HCT116 (cell line): ENCODE results near the gene SDK2. TPM values are rescaled to one million over a fixed set of nuclear protein-coding genes. Genes with fewer than 3 reads are reported as not detected.

ENCODE experiments used
- ATAC-seq: fragments of 200-7000 bp; cut with Tn5 transposase; 2 replicates; pipeline ENCODE4 v1.9.1; 2020; ENCODE audit warnings: mild to moderate bottlenecking, moderate library complexity
- BruUV-seq: library from RNA; stranded (reverse); fragments of 400-500 nt; replicated peaks from 2 replicates; lab custom pipeline; 2021; lab: Mats Ljungman, UMichigan
- CTCF ChIA-PET: fragments of 300-600 bp; sonication (Branson Sonifier 250); formaldehyde crosslinking; loops from one replicate; lab custom pipeline; 2021; ENCODE audit warnings: antibody characterized with exemption; lab: Charles Lee
- POLR2A ChIA-PET: fragments of 300-600, 350-600 bp; sonication (Branson Sonifier 250); formaldehyde crosslinking; loops from one replicate; lab custom pipeline; 2021; ENCODE audit warnings: antibody characterized with exemption; lab: Charles Lee
- RAD21 ChIA-PET, 2 experiments: fragments of 300-600 bp; sonication (Branson Sonifier 250); formaldehyde crosslinking; loops; one replicate each; lab custom pipeline; 2023; ENCODE audit warnings: low total read pairs in 2 of 2; ENCODE audit not compliant: uncharacterized antibody in 2 of 2, unreplicated experiment in 2 of 2, low non-redundant PET in 1 of 2; lab: Charles Lee
- DNase-seq: peaks from one replicate; pipeline ENCODE4 v3.0.0-alpha.2; 2010; ENCODE audit warnings: low read depth, low spot score
- H2AFZ ChIP-seq: fragments of 200-600 bp; shearing (Covaris generic), sonication (generic); 2 replicates; pipeline ENCODE4 v1.6.1; 2017; ENCODE audit warnings: low read depth, mixed run types, mixed read lengths, antibody characterized with exemption, low read length; ENCODE audit not compliant: poor library complexity, severe bottlenecking
- H3K27ac ChIP-seq: 2 replicates; pipeline ENCODE4 v1.5.1; 2012; ENCODE audit warnings: low read depth, low read length
- H3K27me3 ChIP-seq: fragments of 200-600 bp; sonication (generic); 2 replicates; pipeline ENCODE4 v1.6.1; 2016; ENCODE audit warnings: mixed run types, low read length, mixed read lengths; ENCODE audit not compliant: insufficient read depth
- H3K36me3 ChIP-seq, 2 experiments: fragments of 200-500 bp in 1 of 2; fragments of 200-600 bp in 1 of 2; sonication (Bioruptor generic) in 1 of 2; sonication (generic) in 1 of 2; 2 replicates each; pipeline versions ENCODE4 v1.5.1 to v1.6.1; 2014 to 2016; ENCODE audit warnings: low read length in 2 of 2, inconsistent platforms in 1 of 2, mixed read lengths in 1 of 2, mixed run types in 1 of 2; ENCODE audit not compliant: insufficient read depth in 2 of 2, control insufficient read depth in 1 of 2
- H3K4me1 ChIP-seq, 2 experiments: fragments of 200-600 bp in 1 of 2; sonication (generic) in 1 of 2; 2 replicates each; pipeline versions ENCODE4 v1.5.1 to v1.6.1; 2012 to 2017; ENCODE audit warnings: low read length in 2 of 2, inconsistent platforms in 1 of 2, mild to moderate bottlenecking in 1 of 2, mixed read lengths in 1 of 2, mixed run types in 1 of 2, moderate library complexity in 1 of 2; ENCODE audit not compliant: insufficient read depth in 2 of 2, control insufficient read depth in 1 of 2
- H3K4me2 ChIP-seq: fragments of 200-600 bp; sonication (generic); 2 replicates; pipeline ENCODE4 v1.6.1; 2017; ENCODE audit warnings: mixed run types, low read length, mixed read lengths
- H3K4me3 ChIP-seq, 2 experiments: fragments of 200-600 bp in 1 of 2; sonication (generic) in 1 of 2; replicated peaks in 1 of 2; 2 replicates each; pipeline ENCODE4 v1.5.1; 2011 to 2016; ENCODE audit warnings: low read length in 2 of 2, control low read depth in 1 of 2, low read depth in 1 of 2, mild to moderate bottlenecking in 1 of 2, mixed read lengths in 1 of 2, mixed run types in 1 of 2
- H3K79me2 ChIP-seq: fragments of 200-600 bp; sonication (generic); 2 replicates; pipeline ENCODE4 v1.6.1; 2017; ENCODE audit warnings: mild to moderate bottlenecking, mixed run types, low read length, moderate library complexity, mixed read lengths; ENCODE audit not compliant: insufficient read depth
- H3K9ac ChIP-seq: fragments of 200-600 bp; sonication (generic); 2 replicates; pipeline ENCODE4 v1.6.1; 2016; ENCODE audit warnings: low read length, mixed read lengths
- H3K9me2 ChIP-seq: fragments of 200-600 bp; sonication (generic), shearing (Covaris generic); 2 replicates; pipeline ENCODE4 v1.6.1; 2017; ENCODE audit warnings: mixed run types, mild to moderate bottlenecking, moderate library complexity; ENCODE audit not compliant: insufficient read depth
- H3K9me3 ChIP-seq, 2 experiments: fragments of 200-500 bp in 1 of 2; fragments of 200-600 bp in 1 of 2; sonication (Bioruptor generic) in 1 of 2; sonication (generic) in 1 of 2; 2 replicates each; pipeline ENCODE4 v1.6.1; 2014 to 2017; ENCODE audit warnings: low read length in 2 of 2, mixed read lengths in 2 of 2, inconsistent platforms in 1 of 2, low read depth in 1 of 2, mild to moderate bottlenecking in 1 of 2, mixed run types in 1 of 2, moderate library complexity in 1 of 2; ENCODE audit not compliant: control insufficient read depth in 1 of 2, insufficient read depth in 1 of 2
- H4K20me1 ChIP-seq: fragments of 200-600 bp; sonication (generic), shearing (Covaris generic); 2 replicates; pipeline ENCODE4 v1.6.1; 2017; ENCODE audit warnings: mixed run types, mild to moderate bottlenecking, moderate library complexity; ENCODE audit not compliant: insufficient read depth
- CEBPB ChIP-seq: IDR thresholded peaks from 2 replicates; pipeline ENCODE4 v1.6.1; 2012; ENCODE audit warnings: low read depth
- ELF1 ChIP-seq: IDR thresholded peaks from 2 replicates; pipeline ENCODE4 v1.6.1; 2012; ENCODE audit warnings: low read depth, borderline replicate concordance
- EZH2phosphoT487 ChIP-seq: fragments of 200-600 bp; IDR thresholded peaks from 2 replicates; pipeline ENCODE4 v1.6.1; 2018; ENCODE audit warnings: antibody characterized with exemption, borderline replicate concordance
- POLR2A ChIP-seq: IDR thresholded peaks from 2 replicates; pipeline ENCODE4 v1.7.0; 2011; ENCODE audit warnings: borderline replicate concordance; ENCODE audit not compliant: insufficient read depth, insufficient read length; ENCODE audit errors: extremely low read depth
- POLR2AphosphoS5 ChIP-seq: IDR thresholded peaks from 2 replicates; pipeline ENCODE4 v1.6.1; 2011; ENCODE audit warnings: mild to moderate bottlenecking, low read depth, low read length, moderate library complexity
- SIN3A ChIP-seq: IDR thresholded peaks from 2 replicates; pipeline ENCODE4 v1.6.1; 2012; ENCODE audit warnings: low read depth
- SP1 ChIP-seq: IDR thresholded peaks from 2 replicates; pipeline ENCODE4 v1.6.1; 2012; ENCODE audit warnings: low read depth
- SRF ChIP-seq: IDR thresholded peaks from 2 replicates; pipeline ENCODE4 v1.6.1; 2012; ENCODE audit warnings: low read depth
- TCF7L2 ChIP-seq: IDR thresholded peaks from 2 replicates; pipeline ENCODE4 v1.7.0; 2011; ENCODE audit warnings: borderline replicate concordance, inconsistent platforms; ENCODE audit not compliant: insufficient read depth, insufficient read length; ENCODE audit errors: extremely low read depth
- ZFX ChIP-seq: fragments of 450-650 bp; IDR thresholded peaks from 2 replicates; pipeline ENCODE4 v1.6.1; 2017
- intact Hi-C: fragments of 100-400 bp; cut with micrococcal nuclease; formaldehyde crosslinking; loops from 2 replicates; pipeline ENCODE4 v1.10.0; 2022
- total RNA-seq: library from RNA; stranded (reverse); gene quantifications from one replicate; pipeline ENCODE4 v1.2.1, GENCODE V29; 2021; ENCODE audit not compliant: unreplicated experiment
- TF ChIP-seq, protein P1 (sequence below): IDR thresholded peaks from 2 replicates; pipeline ENCODE4 v1.6.1; 2011; ENCODE audit warnings: mild to moderate bottlenecking, low read length, moderate library complexity; ENCODE audit not compliant: insufficient replicate concordance; ENCODE audit errors: extremely low read depth
- TF ChIP-seq, protein P2 (sequence below), 3 experiments: fragments of 200-600 bp in 1 of 3; sonication (generic) in 1 of 3; IDR thresholded peaks in 2 of 3; conservative IDR thresholded peaks in 1 of 3; 2 replicates each; pipeline ENCODE4 v1.5.1; 2012 to 2017; ENCODE audit warnings: low read depth in 2 of 3, low read length in 2 of 3, antibody characterized with exemption in 1 of 3, borderline replicate concordance in 1 of 3, control low read depth in 1 of 3, mild to moderate bottlenecking in 1 of 3, mixed read lengths in 1 of 3, mixed run types in 1 of 3, moderate library complexity in 1 of 3; ENCODE audit not compliant: insufficient read depth in 1 of 3
- TF ChIP-seq, protein P3 (sequence below): IDR thresholded peaks from 2 replicates; pipeline ENCODE4 v1.6.1; 2012; ENCODE audit warnings: low read depth

Gene SDK2
- total RNA-seq, 1 experiment from 2014 or later: 0.10 TPM

DNA sequence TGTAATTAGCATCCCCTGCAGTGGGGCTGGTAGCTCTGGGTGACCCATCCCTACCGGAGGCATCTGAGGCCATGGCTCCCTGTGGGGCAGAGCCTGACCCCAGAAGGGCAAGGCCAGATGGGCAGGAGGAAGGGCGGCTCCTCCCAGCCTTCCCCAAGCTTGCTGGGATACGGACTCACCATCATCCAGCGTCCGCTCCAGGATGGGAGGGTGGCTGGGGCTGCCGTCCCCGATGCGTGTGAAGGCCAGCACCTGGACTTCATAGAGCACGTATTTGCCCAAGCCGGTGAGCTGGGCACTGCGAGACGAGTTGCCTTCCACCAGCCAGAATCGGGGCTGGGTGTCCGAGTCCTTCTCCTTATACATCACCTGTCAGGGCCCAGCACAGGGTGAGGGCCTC lies 250.9 kb downstream of the SDK2 start:
- Histone ChIP-seq H3K4me3 (no peak overlapping the region), H3K27ac (no peak overlapping the region), H3K27me3 (no peaks in the 10 kb centered on the region), H3K79me2 (no peaks in the 10 kb centered on the region), H3K4me2 (no peak overlapping the region), H3K4me1 (no peaks in the 10 kb centered on the region), H4K20me1 (no peaks in the 10 kb centered on the region), H3K9me2 (no peaks in the 10 kb centered on the region), H3K36me3 (no peaks in the 10 kb centered on the region), H3K9ac (no peak overlapping the region), H3K9me3 (no peaks in the 10 kb centered on the region), H2AFZ (no peak overlapping the region)
- POLR2A ChIA-PET: interaction anchor here (0.6 kb wide), 1 partner anchor 308 kb away, joined by 3 read pairs; no protein-coding TSS in a partner anchor
- no peak for ATAC-seq
- CTCF ChIA-PET: no interaction called here
- intact Hi-C loops: no loop called here
- TF ChIP-seq TCF7L2 (no peak), ELF1 (no peak), POLR2A (no peak), SIN3A (no peak), SP1 (no peak), POLR2AphosphoS5 (no peak), ZFX (no peak), SRF (no peak), EZH2phosphoT487 (no peak), CEBPB (no peak)
- TF ChIP-seq, protein P1, sequence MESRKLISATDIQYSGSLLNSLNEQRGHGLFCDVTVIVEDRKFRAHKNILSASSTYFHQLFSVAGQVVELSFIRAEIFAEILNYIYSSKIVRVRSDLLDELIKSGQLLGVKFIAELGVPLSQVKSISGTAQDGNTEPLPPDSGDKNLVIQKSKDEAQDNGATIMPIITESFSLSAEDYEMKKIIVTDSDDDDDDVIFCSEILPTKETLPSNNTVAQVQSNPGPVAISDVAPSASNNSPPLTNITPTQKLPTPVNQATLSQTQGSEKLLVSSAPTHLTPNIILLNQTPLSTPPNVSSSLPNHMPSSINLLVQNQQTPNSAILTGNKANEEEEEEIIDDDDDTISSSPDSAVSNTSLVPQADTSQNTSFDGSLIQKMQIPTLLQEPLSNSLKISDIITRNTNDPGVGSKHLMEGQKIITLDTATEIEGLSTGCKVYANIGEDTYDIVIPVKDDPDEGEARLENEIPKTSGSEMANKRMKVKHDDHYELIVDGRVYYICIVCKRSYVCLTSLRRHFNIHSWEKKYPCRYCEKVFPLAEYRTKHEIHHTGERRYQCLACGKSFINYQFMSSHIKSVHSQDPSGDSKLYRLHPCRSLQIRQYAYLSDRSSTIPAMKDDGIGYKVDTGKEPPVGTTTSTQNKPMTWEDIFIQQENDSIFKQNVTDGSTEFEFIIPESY: no peak
- TF ChIP-seq, protein P2, sequence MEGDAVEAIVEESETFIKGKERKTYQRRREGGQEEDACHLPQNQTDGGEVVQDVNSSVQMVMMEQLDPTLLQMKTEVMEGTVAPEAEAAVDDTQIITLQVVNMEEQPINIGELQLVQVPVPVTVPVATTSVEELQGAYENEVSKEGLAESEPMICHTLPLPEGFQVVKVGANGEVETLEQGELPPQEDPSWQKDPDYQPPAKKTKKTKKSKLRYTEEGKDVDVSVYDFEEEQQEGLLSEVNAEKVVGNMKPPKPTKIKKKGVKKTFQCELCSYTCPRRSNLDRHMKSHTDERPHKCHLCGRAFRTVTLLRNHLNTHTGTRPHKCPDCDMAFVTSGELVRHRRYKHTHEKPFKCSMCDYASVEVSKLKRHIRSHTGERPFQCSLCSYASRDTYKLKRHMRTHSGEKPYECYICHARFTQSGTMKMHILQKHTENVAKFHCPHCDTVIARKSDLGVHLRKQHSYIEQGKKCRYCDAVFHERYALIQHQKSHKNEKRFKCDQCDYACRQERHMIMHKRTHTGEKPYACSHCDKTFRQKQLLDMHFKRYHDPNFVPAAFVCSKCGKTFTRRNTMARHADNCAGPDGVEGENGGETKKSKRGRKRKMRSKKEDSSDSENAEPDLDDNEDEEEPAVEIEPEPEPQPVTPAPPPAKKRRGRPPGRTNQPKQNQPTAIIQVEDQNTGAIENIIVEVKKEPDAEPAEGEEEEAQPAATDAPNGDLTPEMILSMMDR (IDR thresholded peaks at IDR 0.05 in 2 of 3, conservative IDR thresholded peaks at IDR 0.05 in 1 of 3; ENCODE audit: borderline replicate concordance in 1 of 3, insufficient read depth in 1 of 3, low read depth in 2 of 3, low read length in 2 of 3): no peak
- TF ChIP-seq, protein P3, sequence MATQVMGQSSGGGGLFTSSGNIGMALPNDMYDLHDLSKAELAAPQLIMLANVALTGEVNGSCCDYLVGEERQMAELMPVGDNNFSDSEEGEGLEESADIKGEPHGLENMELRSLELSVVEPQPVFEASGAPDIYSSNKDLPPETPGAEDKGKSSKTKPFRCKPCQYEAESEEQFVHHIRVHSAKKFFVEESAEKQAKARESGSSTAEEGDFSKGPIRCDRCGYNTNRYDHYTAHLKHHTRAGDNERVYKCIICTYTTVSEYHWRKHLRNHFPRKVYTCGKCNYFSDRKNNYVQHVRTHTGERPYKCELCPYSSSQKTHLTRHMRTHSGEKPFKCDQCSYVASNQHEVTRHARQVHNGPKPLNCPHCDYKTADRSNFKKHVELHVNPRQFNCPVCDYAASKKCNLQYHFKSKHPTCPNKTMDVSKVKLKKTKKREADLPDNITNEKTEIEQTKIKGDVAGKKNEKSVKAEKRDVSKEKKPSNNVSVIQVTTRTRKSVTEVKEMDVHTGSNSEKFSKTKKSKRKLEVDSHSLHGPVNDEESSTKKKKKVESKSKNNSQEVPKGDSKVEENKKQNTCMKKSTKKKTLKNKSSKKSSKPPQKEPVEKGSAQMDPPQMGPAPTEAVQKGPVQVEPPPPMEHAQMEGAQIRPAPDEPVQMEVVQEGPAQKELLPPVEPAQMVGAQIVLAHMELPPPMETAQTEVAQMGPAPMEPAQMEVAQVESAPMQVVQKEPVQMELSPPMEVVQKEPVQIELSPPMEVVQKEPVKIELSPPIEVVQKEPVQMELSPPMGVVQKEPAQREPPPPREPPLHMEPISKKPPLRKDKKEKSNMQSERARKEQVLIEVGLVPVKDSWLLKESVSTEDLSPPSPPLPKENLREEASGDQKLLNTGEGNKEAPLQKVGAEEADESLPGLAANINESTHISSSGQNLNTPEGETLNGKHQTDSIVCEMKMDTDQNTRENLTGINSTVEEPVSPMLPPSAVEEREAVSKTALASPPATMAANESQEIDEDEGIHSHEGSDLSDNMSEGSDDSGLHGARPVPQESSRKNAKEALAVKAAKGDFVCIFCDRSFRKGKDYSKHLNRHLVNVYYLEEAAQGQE: no peak
- no TSS peak for BruUV-seq
- DNase-seq: no peak
- RAD21 ChIA-PET: interaction anchor here in 1 of 2 experiments (0.7 kb wide), 1 partner anchor 24 kb away, joined by 3 read pairs; no protein-coding TSS in a partner anchor
